Germinal center (tissue), 1 donor: Measurements from ENCODE around the gene TMEM82.

Experiments
- DNase-seq: peaks from one replicate; pipeline ENCODE4 v3.0.0; 2012; ENCODE audit warnings: mixed read lengths, low spot score

Gene TMEM82

DNA sequence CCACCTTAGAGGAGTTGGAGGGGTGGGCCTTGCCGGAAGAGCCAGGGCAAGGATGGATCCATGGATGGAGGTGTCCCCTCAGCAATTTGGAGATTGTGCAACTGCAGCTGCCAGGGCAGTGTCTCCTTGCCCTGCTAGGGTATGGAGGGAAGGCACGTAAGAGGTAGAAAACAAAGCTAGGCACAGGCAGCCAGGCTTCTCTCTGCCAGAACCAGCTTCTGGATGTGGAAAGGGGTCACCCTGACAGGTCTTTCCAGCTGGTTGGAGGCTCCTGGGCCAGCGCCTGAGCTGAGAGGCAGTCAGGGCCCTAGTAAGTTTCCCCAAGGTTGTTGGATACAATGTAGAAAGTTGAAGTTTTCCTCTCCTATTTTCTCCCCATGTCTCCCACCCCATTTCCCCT, 21.4 kb upstream of the TMEM82 start:
- no peak for DNase-seq

- no peak for DNase-seq
Measured at GRCh38 chr1:15722411-15722810, 19.9 kb upstream of the TMEM82 start.

DNA sequence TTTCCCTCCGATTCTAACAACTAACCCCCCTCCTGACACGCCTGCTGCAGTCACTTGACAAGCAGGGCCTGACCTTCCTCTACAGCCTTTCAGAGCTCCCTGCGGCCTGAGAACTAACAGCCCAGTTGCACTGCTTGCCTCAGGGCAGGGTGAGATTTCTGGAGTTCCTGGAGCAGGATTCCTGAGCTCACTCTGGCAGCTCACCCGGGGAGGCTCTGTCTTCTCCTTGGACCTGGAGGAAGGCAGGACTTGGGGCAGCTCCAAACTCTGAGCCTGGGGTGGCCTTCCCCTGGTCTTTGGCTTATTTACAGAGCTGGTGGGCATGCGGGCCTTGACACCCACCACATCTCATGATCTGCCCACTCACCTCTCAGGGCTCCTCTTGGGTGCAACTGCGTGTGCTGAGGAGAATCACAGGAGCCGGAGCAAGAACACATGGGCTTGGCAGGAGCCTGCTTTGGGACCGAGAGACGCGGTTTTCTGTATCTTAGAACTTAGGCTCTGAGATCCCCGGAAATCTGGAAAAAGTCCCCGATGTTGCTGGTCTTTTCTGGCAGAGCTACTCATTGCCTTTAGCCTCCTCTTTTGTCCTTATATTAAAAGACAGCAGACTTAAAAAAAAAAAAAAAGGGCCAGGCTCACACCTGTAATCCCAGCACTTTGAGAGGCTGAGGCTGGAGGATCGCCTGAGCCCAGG, 19.3 kb upstream of the TMEM82 start:
- DNase-seq, result no peak

DNA sequence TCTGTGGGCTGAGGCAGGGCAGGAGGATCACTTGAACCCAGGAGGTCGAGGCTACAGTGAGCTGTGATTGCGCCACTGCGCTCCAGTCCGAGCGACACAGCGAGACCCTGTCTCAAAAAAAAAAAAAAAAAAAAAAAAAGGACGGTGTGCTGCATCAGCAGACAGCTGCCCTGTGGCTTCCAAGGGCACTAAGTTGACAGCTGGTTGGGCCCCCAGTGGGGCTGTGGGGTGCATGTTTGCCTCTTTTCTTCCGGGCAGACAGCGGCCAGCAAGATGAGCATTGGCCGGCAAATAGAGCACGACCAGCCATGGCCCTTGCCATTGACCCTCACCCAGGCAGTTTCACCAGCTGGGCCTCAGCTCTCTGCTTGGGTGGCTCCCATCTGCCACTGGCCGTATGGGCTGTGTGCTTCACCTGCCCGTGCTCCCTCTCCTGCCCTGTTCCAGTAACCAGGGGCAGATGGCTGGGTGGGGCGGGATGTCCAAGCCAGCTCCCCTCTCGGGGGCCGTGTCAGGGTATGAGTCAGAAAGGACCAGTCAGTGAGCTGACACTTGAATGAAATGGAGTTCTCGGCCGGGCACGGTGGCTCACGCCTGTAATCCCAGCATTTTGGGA, 18.6 kb upstream of the TMEM82 start:
- DNase-seq, result no peak

DNA sequence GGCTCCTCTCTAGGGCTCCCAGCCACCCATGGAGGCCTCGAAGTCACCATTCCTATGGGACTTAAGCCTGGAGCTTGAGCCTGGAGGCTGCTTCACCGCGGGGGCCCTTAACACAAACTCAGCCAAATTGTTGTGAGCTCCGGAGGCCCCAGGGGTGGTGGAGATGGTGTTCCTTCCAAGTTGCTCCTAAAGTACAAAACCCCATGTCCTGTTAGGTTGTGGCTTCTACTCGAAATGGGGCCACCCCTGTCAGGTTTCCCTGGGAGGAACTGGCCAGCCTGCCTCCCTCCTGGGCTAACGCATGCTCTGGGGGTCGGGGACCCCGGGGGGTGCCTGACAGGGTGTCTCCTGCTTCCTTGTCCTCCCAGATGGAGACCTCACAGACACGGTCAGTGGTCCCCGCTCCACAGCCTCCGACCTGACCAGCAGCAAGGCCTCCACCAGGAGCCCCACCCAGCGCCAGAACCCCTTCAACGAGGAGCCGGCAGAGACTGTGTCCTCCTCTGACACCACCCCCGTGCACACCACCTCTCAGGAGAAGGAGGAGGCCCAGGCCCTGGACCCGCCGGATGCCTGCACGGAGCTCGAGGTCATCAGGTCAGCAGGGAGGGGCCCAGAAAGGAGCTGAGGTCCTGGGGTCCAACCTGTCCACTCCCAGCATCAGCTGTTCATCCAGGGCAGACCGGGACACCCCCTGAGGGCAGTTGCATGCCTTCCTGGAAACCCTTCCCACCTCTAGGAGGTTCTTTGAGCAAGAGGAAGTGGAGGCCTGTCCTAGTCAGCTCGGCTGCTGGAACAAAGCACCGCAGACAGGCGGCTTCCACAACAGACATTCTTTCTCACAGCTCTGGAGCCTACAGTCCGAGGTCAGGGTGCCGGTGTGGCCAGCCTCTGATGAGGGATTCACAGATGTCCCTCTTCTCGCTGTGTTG, 17.1 kb upstream of the TMEM82 start:
- no peak for DNase-seq

GRCh38 chr1:15726508-15726907, 15.8 kb upstream of the TMEM82 start:
- no peak for DNase-seq

- no peak for DNase-seq
Measured at GRCh38 chr1:15727021-15727420, 15.3 kb upstream of the TMEM82 start.

GRCh38 chr1:15727424-15727823, 14.9 kb upstream of the TMEM82 start:
- DNase-seq, result no peak

GRCh38 chr1:15727866-15728534, 14.3 kb upstream of the TMEM82 start:
- no peak for DNase-seq

- no peak for DNase-seq
Measured at GRCh38 chr1:15728937-15729657, 13.2 kb upstream of the TMEM82 start.

- DNase-seq, result no peak
Measured at GRCh38 chr1:15730423-15730822, 11.9 kb upstream of the TMEM82 start.

- DNase-seq, result no peak
Measured at GRCh38 chr1:15730936-15731335, 11.4 kb upstream of the TMEM82 start.

DNA sequence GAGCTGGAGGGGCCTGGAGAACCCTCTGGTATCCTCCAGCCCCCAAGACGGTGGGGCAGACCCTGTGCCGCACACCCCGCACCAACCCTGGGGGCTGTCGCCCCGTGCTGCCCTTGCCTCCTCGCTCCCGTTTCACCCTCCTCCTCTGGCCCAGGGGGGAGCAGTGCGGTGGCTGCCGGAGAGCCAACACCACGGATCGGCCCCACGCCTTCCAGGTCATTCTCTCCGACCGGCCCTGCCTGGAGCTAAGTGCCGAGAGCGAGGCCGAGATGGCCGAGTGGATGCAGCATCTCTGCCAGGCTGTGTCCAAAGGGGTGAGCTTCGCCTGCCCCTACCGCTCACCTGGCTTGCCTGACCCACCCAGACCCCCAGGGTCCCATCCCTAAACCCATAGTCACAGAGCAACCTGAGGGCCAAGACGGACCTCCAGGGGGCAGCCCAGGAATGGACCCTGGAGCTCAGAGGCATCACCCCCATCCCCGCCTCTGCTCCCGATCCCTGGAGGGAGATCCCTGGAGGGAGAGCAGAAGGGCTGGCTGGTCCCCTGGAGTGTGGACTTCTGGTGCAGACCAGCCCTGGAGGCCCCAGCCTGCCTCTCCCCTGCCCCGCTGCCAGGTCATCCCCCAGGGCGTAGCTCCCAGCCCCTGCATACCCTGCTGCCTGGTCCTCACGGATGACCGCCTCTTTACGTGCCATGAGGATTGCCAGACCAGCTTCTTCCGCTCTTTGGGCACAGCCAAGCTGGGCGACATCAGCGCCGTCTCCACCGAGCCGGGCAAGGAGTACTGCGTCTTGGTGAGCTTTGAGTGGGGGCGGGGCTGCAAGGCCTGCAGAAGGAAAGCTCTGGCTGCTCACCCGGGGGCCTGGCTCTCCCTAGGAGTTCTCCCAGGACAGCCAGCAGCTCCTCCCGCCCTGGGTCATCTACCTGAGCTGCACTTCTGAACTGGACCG, 10.3 kb upstream of the TMEM82 start:
- DNase-seq, result no peak

DNA sequence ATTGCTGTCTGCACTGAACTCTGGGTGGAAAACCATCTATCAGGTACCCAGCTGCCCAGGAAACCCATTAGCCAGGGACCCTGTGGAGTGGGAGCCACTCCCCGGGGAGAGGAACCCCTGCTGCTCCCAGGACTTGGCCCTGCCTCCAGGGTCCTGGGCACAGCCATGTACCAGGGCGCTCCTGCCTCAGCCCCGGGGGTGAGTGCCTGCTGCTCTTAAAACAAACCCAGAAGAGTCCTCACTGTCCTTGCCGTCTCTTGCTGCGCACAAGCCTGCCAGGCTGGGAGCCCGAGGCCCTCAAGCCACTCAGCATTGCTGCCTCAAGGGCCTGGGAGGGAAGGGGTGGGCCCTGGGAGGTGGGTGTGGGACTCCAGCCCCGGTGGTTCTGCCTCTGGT, 9.6 kb upstream of the TMEM82 start:
- DNase-seq, result no peak

- no peak for DNase-seq
Measured at GRCh38 chr1:15733218-15733725, 9.0 kb upstream of the TMEM82 start.

DNA sequence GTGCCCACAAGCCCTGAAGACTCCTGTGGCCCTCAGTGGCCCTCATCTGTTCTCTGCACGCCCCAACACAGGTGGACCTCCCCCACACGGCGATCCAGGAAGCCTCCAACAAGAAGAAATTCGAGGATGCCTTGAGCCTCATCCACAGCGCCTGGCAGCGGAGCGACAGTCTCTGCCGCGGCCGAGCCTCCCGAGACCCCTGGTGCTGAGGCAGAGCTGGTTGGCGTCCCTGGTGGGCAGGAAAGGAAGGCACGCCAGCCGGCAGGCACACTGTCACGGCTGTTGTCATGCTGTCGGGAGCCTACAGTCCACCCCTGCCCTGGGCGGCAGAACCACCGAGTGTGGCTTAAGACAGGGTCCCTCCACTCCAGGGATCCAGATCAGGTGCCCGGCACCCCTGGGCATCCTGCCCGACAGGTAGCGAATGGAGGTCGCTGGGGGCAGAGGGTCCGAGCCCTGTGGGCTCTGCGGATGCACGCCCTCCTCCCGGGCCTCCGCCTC, 8.5 kb upstream of the TMEM82 start:
- DNase-seq, result no peak

DNA sequence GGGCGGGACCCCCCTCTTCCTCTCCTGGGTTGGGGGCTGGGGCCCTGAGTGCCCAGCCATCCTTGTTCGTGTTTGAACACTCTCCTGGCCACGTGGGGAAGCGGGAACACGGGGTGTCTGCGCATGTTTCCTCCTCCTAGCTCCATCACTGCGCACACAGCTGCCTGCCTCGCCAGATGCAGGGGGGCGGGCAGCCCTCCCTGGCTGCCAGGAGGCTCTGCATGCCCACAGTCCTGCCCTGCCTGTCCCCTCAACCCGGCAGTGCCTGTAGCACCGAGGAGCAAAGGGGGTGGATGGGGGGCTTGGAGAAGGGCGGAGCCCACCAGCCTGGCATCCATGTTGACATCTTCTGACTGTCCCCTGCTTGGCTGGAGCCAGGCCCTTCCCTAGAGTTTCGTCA, 8.0 kb upstream of the TMEM82 start:
- no peak for DNase-seq

DNA sequence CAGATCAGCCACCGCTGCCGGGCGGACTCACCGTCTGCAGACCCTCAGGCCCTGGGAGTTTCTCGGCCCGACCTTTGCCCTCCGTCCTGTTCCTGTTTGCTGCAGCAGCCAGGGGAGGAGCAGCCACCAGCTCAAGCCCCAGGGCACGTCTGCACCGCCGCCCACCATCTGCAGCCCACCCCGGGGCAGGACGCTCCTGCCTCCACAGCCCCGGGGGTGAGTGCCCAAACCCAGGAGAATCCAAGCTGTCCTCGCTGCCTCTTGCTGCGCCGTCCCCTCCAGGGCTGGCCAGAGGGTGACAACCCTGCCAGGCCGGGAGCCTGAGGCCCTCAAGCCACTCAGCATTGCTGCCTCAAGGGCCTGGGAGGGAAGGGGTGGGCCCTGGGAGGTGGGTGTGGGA, 7.4 kb upstream of the TMEM82 start:
- no peak for DNase-seq

DNA sequence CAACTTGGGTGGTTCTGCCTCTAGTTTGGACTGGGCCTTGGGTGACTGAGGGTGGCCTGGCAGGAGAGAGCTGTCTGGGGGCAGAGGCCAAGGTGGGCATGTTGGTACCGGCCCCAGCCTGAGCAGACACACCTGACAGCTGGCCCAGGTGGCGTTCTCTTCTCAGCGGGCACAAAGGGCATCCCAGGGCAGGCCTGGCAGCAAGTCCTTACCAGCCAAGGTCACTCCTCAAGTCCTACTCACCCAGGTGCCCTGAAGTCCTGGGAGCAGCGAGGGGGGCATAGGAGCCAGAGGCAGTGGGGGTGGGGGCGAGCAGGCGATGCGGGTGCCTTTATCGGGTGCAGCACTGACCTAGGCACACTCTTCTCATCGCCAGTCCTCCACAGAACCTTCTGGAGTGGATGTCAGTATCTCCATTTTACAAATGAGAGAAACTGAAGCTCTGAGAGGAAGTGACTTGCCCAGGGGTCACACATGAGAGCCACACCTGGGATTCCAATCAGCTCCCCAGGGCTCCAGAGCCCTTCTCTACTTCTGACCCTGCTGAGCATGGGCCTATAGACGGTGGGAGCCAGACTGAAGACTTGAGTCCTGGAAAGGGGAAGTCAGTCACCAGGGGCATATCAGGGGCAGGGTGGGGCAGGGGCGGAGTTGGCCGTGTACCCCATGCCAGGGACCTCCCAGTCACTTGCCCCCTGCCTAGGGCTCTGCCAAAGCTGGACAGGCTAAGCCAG, 6.8 kb upstream of the TMEM82 start:
- no peak for DNase-seq
